Vagina (tissue), 2 donors: ENCODE data around the gene DIAPH3.

ENCODE experiments used
- CTCF ChIP-seq, 3 experiments: fragments of 450-650 bp in 2 of 3; fragments of 200-600 bp in 1 of 3; sonication (generic) in 1 of 3; IDR thresholded peaks; one replicate each; pipeline ENCODE4 v1.5.1; 2017 to 2019; ENCODE audit warnings: antibody characterized with exemption in 3 of 3, mild to moderate bottlenecking in 2 of 3, moderate library complexity in 2 of 3
- POLR2AphosphoS5 ChIP-seq, 2 donors: sonication (generic); formaldehyde crosslinking; IDR thresholded peaks; one replicate each; pipeline ENCODE4 v1.9.0; 2017; ENCODE audit warnings: antibody characterized with exemption in 2 of 2, mild to moderate bottlenecking in 2 of 2, low read depth in 1 of 2; ENCODE audit not compliant: insufficient read depth in 1 of 2

- TF ChIP-seq CTCF (IDR thresholded peaks at IDR 0.05) (no peak), POLR2AphosphoS5 (IDR thresholded peaks at IDR 0.05; ENCODE audit: insufficient read depth in 1 of 2, low read depth in 1 of 2) (no peak)
These were observed 6.7 kb upstream of the DIAPH3 start for GRCh38 chr13:60170414-60170813.
